Measurements from ENCODE around the gene CD8B.

The CD8B gene

GRCh38 chr2:86774862-86775261 lies 86.8 kb downstream of the CD8B start:
- DNase-seq (ENCODE audit: low spot score), result no peak

GRCh38 chr2:86772611-86773010 lies 89.1 kb downstream of the CD8B start:
- DNase-seq (ENCODE audit: low spot score), result no peak

- DNase-seq (ENCODE audit: low spot score), result no peak
Observed at GRCh38 chr2:86770816-86771301, 90.8 kb downstream of the CD8B start.

- DNase-seq (ENCODE audit: low spot score), result no peak
Observed at GRCh38 chr2:86769838-86770237, 91.8 kb downstream of the CD8B start.

- DNase-seq (ENCODE audit: low spot score), result no peak
Observed at GRCh38 chr2:86768189-86768949, 93.3 kb downstream of the CD8B start.

Data from hepatic stellate cell (primary cell).